ENCODE measurements around the gene PDZK1.

DNA sequence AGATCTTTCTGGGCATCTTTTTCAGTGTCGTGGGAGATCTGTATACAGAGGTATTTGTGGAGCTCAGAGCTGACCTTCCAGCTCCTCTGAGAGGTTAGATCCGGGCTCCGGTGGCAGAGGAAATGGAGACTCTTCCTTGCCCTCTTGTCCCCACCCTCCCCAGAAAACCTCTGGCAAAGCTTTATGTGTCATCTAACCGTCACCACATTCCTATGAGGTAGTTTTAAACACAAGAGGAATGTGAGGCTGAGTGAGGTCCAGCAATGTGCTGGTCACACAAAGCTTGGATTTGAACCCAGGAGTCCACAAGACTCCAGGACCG is 13.3 kb upstream of the PDZK1 start:
- TF ChIP-seq, protein P1, sequence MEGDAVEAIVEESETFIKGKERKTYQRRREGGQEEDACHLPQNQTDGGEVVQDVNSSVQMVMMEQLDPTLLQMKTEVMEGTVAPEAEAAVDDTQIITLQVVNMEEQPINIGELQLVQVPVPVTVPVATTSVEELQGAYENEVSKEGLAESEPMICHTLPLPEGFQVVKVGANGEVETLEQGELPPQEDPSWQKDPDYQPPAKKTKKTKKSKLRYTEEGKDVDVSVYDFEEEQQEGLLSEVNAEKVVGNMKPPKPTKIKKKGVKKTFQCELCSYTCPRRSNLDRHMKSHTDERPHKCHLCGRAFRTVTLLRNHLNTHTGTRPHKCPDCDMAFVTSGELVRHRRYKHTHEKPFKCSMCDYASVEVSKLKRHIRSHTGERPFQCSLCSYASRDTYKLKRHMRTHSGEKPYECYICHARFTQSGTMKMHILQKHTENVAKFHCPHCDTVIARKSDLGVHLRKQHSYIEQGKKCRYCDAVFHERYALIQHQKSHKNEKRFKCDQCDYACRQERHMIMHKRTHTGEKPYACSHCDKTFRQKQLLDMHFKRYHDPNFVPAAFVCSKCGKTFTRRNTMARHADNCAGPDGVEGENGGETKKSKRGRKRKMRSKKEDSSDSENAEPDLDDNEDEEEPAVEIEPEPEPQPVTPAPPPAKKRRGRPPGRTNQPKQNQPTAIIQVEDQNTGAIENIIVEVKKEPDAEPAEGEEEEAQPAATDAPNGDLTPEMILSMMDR (tag by site-specific recombination; IDR thresholded peaks at IDR 0.05), result no peak
- TF ChIP-seq ZNF747 (tag by site-specific recombination; IDR thresholded peaks at IDR 0.05) (no peak), ZNF76 (tag by site-specific recombination; IDR thresholded peaks at IDR 0.05; ENCODE audit: borderline replicate concordance, low read depth) (no peak)
- TF ChIP-seq, protein P2, sequence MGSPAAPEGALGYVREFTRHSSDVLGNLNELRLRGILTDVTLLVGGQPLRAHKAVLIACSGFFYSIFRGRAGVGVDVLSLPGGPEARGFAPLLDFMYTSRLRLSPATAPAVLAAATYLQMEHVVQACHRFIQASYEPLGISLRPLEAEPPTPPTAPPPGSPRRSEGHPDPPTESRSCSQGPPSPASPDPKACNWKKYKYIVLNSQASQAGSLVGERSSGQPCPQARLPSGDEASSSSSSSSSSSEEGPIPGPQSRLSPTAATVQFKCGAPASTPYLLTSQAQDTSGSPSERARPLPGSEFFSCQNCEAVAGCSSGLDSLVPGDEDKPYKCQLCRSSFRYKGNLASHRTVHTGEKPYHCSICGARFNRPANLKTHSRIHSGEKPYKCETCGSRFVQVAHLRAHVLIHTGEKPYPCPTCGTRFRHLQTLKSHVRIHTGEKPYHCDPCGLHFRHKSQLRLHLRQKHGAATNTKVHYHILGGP (tag by site-specific recombination; IDR thresholded peaks at IDR 0.05), result no peak
- TF ChIP-seq, protein P3, sequence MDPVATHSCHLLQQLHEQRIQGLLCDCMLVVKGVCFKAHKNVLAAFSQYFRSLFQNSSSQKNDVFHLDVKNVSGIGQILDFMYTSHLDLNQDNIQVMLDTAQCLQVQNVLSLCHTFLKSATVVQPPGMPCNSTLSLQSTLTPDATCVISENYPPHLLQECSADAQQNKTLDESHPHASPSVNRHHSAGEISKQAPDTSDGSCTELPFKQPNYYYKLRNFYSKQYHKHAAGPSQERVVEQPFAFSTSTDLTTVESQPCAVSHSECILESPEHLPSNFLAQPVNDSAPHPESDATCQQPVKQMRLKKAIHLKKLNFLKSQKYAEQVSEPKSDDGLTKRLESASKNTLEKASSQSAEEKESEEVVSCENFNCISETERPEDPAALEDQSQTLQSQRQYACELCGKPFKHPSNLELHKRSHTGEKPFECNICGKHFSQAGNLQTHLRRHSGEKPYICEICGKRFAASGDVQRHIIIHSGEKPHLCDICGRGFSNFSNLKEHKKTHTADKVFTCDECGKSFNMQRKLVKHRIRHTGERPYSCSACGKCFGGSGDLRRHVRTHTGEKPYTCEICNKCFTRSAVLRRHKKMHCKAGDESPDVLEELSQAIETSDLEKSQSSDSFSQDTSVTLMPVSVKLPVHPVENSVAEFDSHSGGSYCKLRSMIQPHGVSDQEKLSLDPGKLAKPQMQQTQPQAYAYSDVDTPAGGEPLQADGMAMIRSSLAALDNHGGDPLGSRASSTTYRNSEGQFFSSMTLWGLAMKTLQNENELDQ (tag by site-specific recombination; IDR thresholded peaks at IDR 0.05; ENCODE audit: low read depth), result no peak
